ENCODE measurements around the gene VRK3. TPM values are rescaled to one million over a fixed set of nuclear protein-coding genes. Genes with fewer than 3 reads are reported as not detected.

The VRK3 gene
- total and polyA plus RNA-seq, 12 donors: 15.1 to 34.9 (median 23.6) TPM

DNA sequence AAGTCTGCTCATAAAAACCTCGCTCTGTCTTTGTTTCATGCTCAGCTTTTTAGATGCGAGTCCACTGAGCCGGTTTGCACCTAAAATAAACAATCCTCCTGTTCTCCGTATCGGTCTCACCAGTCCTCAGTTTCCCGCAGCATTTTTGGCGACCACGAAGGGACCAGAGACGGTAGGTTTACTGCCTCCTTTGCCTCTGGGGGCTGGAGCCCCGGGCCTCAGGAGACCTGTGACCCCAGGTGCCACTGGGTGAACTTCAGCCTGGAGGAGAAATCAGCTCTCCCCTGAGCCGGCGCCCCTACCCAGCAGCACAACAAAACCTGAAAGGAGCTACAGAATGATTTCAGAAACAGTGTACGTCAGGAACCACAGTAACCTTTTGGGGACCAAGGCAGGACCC lies 72.3 kb downstream of the VRK3 start:
- intact Hi-C loops (cut with DNase I): no loop called here
- H3K4me3 ChIP-seq: no peak overlapping the region
- no peak for DNase-seq
- peaks cover 0 to 41% (median 17%) of the 10 kb centered on the region in 9 donors for H3K4me1 ChIP-seq
- no peaks in the 10 kb centered on the region for H3K9me3 ChIP-seq
- TF ChIP-seq CTCF (IDR thresholded peaks at IDR 0.05): no peak
- H3K27ac ChIP-seq: no peak overlapping the region
- ATAC-seq: no peak
- 78 to 80% methylated on average over 13 of the region's 13 CpGs for WGBS, 2 donors
- peaks cover 0 to 19% (median 3%) of the 10 kb centered on the region in 7 donors for H3K27me3 ChIP-seq
- H3K36me3 ChIP-seq: no peaks in the 10 kb centered on the region

DNA sequence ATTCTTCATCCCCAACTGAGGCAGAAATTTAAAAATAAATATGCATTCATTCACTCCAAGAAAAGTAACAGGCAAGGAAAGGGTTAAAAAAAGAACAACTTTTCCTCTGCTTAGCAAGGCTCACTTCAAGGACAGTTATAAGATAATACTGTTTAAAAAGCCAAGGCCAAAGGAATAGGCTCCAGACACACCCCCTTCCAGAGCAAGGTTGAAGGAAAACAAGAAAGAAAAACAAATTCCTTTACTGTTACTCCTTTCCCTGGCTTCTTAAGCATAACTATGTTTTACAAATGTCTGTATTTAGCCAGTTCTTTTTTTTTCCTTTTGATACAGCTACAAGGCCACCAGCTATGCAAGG lies 72.7 kb downstream of the VRK3 start:
- DNase-seq (no peak), ATAC-seq (no peak)
- H3K27me3 ChIP-seq: peaks cover 0 to 14% (median 4%) of the 10 kb centered on the region in 7 donors

DNA sequence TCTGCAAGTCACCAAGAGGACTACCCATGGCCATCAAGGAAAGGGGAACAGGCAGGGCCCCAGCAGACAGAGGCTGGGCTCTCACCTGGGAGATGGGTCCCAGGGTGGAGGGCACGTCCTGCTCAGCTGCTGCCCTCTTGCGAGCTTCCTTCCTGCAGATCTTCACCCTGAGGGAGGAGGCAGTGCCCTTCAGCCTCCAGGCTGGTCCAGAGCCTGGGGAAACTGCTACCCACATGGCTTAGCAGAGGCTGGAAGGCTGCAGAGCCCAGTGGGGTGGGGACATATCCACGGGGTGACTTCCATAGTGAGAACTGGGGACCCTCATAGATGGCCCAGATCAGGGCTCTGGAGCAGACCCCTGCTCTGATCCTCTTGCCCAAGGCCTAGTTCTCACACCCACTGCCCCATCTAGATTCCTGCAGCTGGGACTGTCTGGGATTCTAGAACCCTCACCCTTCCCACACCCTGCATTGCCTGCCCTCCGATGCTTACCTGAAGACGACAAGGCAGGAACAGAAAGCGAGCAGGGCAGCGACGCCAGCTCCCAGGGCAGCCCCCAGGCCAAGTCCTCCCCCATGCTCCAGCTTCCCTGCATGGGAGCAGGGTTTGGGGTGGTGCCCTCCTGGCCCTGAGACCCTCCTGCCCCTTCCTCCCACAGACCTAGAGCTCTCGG lies 73.2 kb downstream of the VRK3 start:
- Histone ChIP-seq H3K36me3 (no peaks in the 10 kb centered on the region), H3K4me1 (peaks cover 0 to 41% (median 17%) of the 10 kb centered on the region in 9 donors), H3K27me3 (peaks cover 0 to 14% (median 4%) of the 10 kb centered on the region in 7 donors), H3K27ac (no peak overlapping the region), H3K4me3 (no peak overlapping the region), H3K9me3 (no peaks in the 10 kb centered on the region)
- ATAC-seq (no peak), DNase-seq (no peak)
- intact Hi-C loops (cut with DNase I): no loop called here
- 84 to 89% methylated on average over 9 of the region's 9 CpGs for WGBS, 2 donors
- no peak for TF ChIP-seq CTCF (IDR thresholded peaks at IDR 0.05)

More for the DNA sequence above, 72.7 kb downstream of the VRK3 start:
- Histone ChIP-seq H3K27ac (no peak overlapping the region), H3K4me3 (no peak overlapping the region), H3K36me3 (no peaks in the 10 kb centered on the region), H3K4me1 (peaks cover 0 to 41% (median 17%) of the 10 kb centered on the region in 9 donors), H3K9me3 (no peaks in the 10 kb centered on the region)
- intact Hi-C loops (cut with DNase I): no loop called here
- no peak for TF ChIP-seq CTCF (IDR thresholded peaks at IDR 0.05)

DNA sequence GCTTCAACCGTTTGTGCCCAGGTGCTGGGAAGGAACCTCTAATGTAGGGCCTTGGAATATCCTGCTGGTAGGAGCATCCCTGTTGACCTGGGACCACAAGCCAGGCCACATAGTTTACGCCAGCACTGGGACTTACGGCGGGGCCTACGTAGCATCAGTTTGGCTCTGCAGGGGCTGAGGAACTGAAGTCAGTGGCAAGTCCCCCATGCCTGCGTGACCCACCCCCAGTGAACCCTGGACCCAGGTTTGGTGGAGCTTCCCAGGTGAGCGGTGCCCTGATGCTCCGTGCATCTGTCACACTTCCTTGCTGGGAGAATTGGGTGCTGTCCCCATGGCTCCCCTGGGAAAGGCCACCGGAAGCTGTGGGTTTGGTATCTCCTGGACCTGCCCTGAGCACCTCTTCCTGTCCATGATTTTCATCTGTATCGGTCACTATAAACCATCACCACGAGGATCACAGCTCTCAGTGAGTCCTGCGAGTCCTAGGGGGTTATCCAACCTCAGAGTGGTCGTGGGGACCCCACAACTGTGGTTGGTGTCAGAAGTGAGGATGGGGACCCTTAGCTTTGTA lies 74.1 kb downstream of the VRK3 start:
- Histone ChIP-seq H3K27me3 (peaks cover 0 to 14% (median 4%) of the 10 kb centered on the region in 7 donors), H3K9me3 (no peaks in the 10 kb centered on the region), H3K4me1 (peaks cover 0 to 36% (median 17%) of the 10 kb centered on the region in 9 donors), H3K4me3 (no peak overlapping the region), H3K27ac (no peak overlapping the region), H3K36me3 (no peaks in the 10 kb centered on the region)
- DNase-seq (no peak), ATAC-seq (no peak)
- WGBS, 2 donors: 82 to 85% methylated on average over 13 of the region's 13 CpGs
- TF ChIP-seq CTCF (IDR thresholded peaks at IDR 0.05): no peak
- intact Hi-C loops (cut with DNase I): no loop called here
